Skeletal muscle tissue (tissue), 4 donors: ENCODE measurements around the gene IFNL1. TPM values are rescaled to one million over a fixed set of nuclear protein-coding genes. Genes with fewer than 3 reads are reported as not detected.

Experiments used
- H3K27ac ChIP-seq: one replicate; pipeline ENCODE4 v1.7.0; 2013; ENCODE audit warnings: mild to moderate bottlenecking, low read depth, low read length, inconsistent platforms
- H3K27me3 ChIP-seq, 3 donors: one replicate each; pipeline ENCODE4 v1.7.0; 2013; ENCODE audit warnings: low read length in 3 of 3; ENCODE audit not compliant: control insufficient read depth in 3 of 3, insufficient read depth in 3 of 3
- H3K36me3 ChIP-seq, 3 donors: one replicate each; pipeline ENCODE4 v1.7.0; 2013; ENCODE audit warnings: low read length in 3 of 3; ENCODE audit not compliant: control insufficient read depth in 3 of 3, insufficient read depth in 3 of 3
- H3K4me1 ChIP-seq, 3 donors: one replicate each; pipeline ENCODE4 v1.7.0; 2013; ENCODE audit warnings: low read length in 3 of 3, mild to moderate bottlenecking in 3 of 3; ENCODE audit not compliant: control insufficient read depth in 3 of 3, insufficient read depth in 3 of 3
- H3K4me3 ChIP-seq, 3 donors: one replicate each; pipeline ENCODE4 v1.7.0; 2013; ENCODE audit warnings: low read length in 3 of 3
- H3K9ac ChIP-seq, 3 donors: one replicate each; pipeline ENCODE4 v1.7.0; 2013; ENCODE audit warnings: low read length in 3 of 3, mild to moderate bottlenecking in 3 of 3, moderate library complexity in 2 of 3, low read depth in 1 of 3
- H3K9me3 ChIP-seq, 3 donors: one replicate each; pipeline ENCODE4 v1.7.0; 2013; ENCODE audit warnings: low read length in 3 of 3; ENCODE audit not compliant: control insufficient read depth in 3 of 3
- total RNA-seq: library from RNA; depleted of rRNA; stranded (reverse); fragments of >200 nt; gene quantifications from one replicate; pipeline ENCODE4 v1.2.3, GENCODE V29; 2014
- donor health status: Osteomylitis.

IFNL1 gene
- not detected for total RNA-seq

DNA sequence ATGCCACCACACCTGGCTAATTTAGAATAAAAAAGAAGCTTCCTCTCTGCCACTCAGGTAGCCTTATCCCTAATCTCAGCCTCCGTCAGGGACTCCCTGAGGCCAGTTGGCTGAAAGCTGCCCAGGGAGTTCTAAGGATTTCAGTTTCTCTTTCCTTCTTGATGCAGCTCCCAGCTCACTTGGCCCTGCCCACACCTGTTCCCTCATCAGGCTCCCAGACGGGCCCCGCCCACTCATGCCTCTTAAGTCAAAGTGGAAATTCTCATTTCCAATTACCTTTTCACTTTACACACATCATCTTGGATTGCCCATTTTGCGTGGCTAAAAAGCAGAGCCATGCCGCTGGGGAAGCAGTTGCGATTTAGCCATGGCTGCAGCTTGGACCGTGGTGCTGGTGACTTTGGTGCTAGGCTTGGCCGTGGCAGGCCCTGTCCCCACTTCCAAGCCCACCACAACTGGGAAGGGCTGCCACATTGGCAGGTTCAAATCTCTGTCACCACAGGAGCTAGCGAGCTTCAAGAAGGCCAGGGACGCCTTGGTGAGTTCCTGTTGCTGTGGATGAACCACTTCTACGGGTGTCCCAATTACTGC is at the start of gene IFNL1:
Gene IFNL1 (plus strand): TSS at position 353 of the 591 bp plus-strand sequence. CDS start 15 bp downstream, at position 368.
- H3K9me3 ChIP-seq, result no peaks in the 10 kb centered on the region
- no peak within 1 kb of the TSS for H3K4me3 ChIP-seq
- H3K27me3 ChIP-seq, result peaks cover 9 to 17% (median 14%) of the 10 kb centered on the region in 3 donors
- H3K27ac ChIP-seq, result no peak within 1 kb of the TSS
- no peaks in the 10 kb centered on the region for H3K4me1 ChIP-seq
- no peak within 1 kb of the TSS for H3K9ac ChIP-seq
- no peaks in the 10 kb centered on the region for H3K36me3 ChIP-seq

DNA sequence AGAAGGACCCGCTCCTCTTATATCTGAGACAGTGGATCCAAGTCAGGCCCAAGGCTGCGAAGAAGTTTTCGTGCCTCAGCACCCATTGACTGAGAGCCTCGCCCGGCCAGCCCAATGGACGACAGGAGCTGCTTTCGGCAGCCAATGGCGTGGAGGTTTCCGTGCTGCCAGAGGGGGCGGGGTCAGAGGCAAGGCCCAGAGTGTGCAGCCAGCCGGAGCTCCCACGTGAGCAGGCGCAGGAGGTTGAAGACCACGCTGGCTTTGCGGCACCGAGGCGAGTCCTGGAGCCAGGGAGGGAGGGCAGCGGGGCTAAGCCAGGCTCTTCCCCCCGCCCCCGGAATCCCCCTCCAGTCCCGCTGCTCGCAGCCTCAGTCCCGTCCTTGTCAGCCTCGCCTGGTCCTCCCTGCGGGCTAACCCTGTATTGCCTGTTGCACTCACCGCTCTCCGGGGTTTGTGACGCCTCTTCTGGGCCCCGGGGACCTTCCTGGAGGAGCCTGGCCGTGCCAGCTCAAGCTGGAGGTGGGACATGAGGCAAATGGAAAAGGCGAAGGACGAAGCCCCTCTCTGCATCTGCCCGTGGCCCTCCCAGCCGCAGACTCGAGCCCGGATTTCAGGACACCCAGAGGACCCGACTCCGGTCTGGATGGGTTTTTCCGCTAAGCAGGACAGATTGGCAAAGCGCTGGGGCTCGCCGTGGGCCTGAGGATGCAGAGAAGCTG is 49.1 kb upstream of the IFNL1 start:
- Histone ChIP-seq H3K36me3 (no peaks in the 10 kb centered on the region), H3K4me1 (peaks cover 0 to 7% (median 0%) of the 10 kb centered on the region in 3 donors), H3K27ac (no peak overlapping the region), H3K9me3 (no peaks in the 10 kb centered on the region), H3K4me3 (no peak overlapping the region), H3K27me3 (peaks cover 21 to 40% (median 27%) of the 10 kb centered on the region in 3 donors), H3K9ac (no peak overlapping the region)

DNA sequence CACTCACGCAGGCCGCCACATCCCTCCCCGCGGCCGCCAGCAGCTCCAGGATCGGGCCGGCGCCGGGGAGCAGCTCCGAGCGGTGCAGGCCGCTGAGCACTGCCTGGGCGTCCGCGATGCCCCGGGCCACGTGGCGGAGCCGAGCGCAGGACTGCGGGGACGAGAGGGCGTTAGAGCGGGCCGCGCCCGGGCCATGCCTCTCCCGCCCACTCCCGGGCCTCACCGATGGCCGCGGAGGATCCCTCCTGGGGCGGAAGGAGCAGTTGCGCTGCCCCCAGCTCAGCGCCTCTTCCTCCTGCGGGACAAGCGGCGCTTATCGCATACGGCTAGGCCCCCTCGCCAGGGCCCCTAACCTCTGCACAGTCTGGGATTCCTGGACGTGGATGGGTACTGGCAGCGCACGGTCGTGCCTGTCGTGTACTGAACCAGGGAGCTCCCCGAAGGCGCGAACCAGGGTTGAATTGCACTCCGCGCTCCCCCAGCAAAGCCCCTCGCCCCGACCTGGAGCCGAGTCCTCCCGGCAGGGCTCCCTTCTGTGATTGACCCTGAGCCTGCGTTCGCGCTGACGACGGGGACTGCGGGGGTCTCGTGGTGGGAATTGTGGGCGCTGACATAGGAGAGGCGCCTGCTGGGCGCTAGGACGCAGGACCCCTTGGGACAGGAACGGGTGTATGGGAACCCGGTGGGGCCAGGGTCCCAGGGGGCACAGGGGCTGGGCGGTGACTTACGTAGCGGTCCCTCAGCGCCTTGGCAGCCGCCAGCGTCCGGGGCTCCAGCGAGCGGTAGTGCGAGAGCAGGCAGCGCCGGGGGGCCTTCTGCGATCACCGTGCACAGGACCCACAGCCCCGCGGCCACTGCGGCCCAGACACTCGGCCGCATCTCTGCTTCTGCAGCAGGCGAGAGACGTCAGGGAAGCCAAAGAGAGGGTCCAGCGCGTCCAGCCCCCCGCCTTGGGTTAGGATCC is 48.2 kb upstream of the IFNL1 start:
- Histone ChIP-seq H3K4me3 (no peak overlapping the region), H3K9me3 (no peaks in the 10 kb centered on the region), H3K27me3 (peaks cover 21 to 40% (median 32%) of the 10 kb centered on the region in 3 donors), H3K4me1 (peaks cover 0 to 7% (median 0%) of the 10 kb centered on the region in 3 donors), H3K27ac (no peak overlapping the region), H3K9ac (no peak overlapping the region), H3K36me3 (no peaks in the 10 kb centered on the region)

DNA sequence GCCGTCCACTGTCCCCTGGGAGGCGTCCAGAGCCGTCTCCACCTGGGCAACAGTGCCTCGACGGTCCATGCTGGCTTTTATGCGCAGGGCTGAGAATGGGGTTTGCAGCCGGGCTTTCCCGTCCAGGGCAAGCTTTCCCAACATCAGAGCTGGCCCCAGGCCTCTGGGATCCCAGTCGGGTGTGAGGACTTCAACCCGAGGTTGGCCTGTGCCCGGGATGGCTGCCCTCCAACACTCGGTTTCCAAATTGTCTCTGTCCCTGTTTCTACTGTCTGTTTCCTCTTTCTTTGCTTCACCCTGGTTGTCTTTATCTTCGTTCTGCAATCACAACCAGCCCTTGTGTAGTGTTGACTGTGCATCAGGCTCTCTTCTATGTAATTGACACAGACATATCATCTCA is 47.4 kb upstream of the IFNL1 start, which contains the start of gene IFNL4:
Gene IFNL4 (minus strand): TSS at position 51 of the 400 bp plus-strand sequence.
- Histone ChIP-seq H3K27me3 (peaks cover 21 to 39% (median 32%) of the 10 kb centered on the region in 3 donors), H3K36me3 (no peaks in the 10 kb centered on the region), H3K27ac (no peak within 1 kb of the TSS), H3K4me3 (no peak within 1 kb of the TSS), H3K9ac (no peak within 1 kb of the TSS), H3K4me1 (peaks cover 0 to 7% (median 0%) of the 10 kb centered on the region in 3 donors), H3K9me3 (no peaks in the 10 kb centered on the region)

DNA sequence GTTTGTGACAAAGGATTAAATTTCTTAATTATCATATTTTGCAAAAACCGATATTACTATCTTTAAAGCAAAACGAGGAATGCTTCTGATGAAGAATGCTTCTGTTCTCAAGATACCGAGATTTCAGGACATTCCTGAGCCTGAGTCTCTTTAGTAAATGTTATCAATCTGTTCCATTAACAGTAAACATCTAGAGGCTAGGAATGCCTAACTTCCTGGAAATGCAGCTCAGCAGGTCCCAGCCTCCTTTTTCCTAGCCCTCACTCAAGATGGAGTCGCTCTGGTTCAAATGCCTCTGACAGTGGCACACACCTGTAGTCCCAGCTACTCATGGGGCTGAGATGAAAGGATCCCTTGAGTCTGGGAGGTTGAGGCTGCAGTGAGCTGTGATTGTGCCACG is 45.1 kb upstream of the IFNL1 start:
- Histone ChIP-seq H3K36me3 (no peaks in the 10 kb centered on the region), H3K27me3 (peaks cover 29 to 49% (median 36%) of the 10 kb centered on the region in 3 donors), H3K27ac (no peak overlapping the region), H3K4me1 (peaks cover 0 to 7% (median 0%) of the 10 kb centered on the region in 3 donors), H3K9ac (no peak overlapping the region), H3K4me3 (no peak overlapping the region), H3K9me3 (no peaks in the 10 kb centered on the region)

DNA sequence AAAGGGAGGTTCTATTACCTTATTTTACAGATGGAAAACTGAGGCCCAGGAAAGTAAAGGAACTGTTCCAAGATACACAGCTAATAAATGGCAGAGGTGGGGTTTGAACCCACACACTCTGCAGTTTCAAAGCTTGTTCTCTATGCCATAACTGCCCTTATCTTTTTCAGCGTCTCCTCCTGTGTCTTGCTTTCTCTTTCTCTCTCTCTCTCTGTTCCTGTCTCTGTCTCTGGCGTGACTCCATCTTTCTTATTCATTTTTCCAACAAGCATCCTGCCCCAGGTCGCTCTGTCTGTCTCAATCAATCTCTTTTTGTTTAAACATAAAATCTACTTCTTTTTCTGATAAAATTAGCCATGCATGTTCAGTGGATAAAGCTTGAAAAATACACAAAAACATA is 44.4 kb upstream of the IFNL1 start:
- Histone ChIP-seq H3K9me3 (peaks cover 0 to 2% (median 0%) of the 10 kb centered on the region in 3 donors), H3K9ac (no peak overlapping the region), H3K4me3 (no peak overlapping the region), H3K27ac (no peak overlapping the region), H3K27me3 (peaks cover 28 to 54% (median 40%) of the 10 kb centered on the region in 3 donors), H3K36me3 (no peaks in the 10 kb centered on the region), H3K4me1 (peaks cover 0 to 7% (median 0%) of the 10 kb centered on the region in 3 donors)

DNA sequence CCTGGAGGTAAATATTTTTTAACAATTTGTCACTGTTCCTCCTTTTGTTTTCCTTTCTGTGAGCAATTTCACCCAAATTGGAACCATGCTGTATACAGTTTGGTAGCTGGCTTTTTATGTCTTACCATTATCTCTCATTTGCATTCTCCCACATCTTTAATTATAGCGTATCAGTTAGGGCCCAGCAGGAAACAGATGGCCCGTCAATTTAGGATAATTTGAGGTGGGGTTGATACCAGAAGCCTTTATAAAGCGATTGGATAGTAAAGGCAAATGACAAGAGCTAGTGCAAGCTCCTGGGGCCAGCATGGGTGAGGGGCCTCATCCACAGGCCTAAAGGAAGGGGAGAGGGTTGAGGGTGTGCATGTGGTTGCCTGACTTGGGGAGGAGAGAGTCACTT is 43.7 kb upstream of the IFNL1 start:
- no peak overlapping the region for H3K9ac ChIP-seq
- H3K36me3 ChIP-seq, result no peaks in the 10 kb centered on the region
- H3K27ac ChIP-seq, result no peak overlapping the region
- peaks cover 26 to 49% (median 41%) of the 10 kb centered on the region in 3 donors for H3K27me3 ChIP-seq
- H3K9me3 ChIP-seq, result peaks cover 0 to 2% (median 0%) of the 10 kb centered on the region in 3 donors
- H3K4me3 ChIP-seq, result no peak overlapping the region
- H3K4me1 ChIP-seq, result peaks cover 0 to 4% (median 0%) of the 10 kb centered on the region in 3 donors

DNA sequence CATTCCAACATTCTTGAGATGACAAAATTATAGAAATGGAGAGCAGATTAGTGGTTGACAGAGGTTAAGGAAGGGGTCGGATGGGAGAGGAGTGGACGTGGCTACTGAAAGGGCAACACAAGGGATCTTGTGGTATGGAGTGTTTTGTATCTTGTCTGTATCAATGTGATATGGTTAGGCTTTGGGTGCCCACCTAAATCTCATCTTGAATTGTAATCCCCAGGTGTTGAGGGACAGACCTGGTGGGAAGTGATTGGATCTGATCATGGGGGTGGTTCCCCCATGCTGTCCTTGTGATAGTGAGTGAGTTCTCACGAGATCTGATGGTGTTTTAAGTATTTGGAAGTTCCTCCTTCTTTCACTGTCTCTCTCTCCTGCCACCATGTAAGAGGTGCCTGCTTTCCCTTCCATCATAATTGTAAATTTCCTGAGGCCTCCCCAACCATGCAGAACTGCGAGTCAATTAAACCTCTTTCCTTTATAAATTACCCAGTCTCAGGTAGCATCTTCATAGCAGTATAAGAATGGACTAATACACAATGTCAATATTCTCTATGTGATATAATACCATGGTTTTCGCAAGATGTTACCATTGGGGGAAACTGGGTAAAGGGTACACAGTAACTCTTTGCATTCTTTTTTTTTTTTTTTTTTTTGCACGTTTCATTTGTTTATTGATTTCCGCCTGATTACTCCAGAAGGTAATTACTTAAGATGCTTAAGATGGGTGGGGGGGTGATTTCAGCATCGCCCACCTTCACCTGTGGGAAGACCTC is 42.6 kb upstream of the IFNL1 start:
- Histone ChIP-seq H3K27ac (no peak overlapping the region), H3K4me1 (no peaks in the 10 kb centered on the region), H3K27me3 (peaks cover 16 to 45% (median 32%) of the 10 kb centered on the region in 3 donors), H3K9me3 (peaks cover 0 to 2% (median 0%) of the 10 kb centered on the region in 3 donors), H3K36me3 (no peaks in the 10 kb centered on the region), H3K9ac (no peak overlapping the region), H3K4me3 (no peak overlapping the region)
